Testis (tissue), 2 donors: ENCODE data around the gene LHFPL4.

ENCODE experiments used
- POLR2A ChIP-seq: fragments of 450-650 bp; IDR thresholded peaks from one replicate; pipeline ENCODE4 v1.6.1; 2017; ENCODE audit warnings: antibody characterized with exemption, mild to moderate bottlenecking, moderate library complexity
- TF ChIP-seq, protein P1 (sequence below), 3 experiments: fragments of 450-650 bp in 2 of 3; fragments of 200-600 bp in 1 of 3; sonication (generic) in 1 of 3; IDR thresholded peaks; one replicate each; pipeline ENCODE4 v1.5.1; 2016 to 2019; ENCODE audit warnings: antibody characterized with exemption in 3 of 3, mild to moderate bottlenecking in 2 of 3, moderate library complexity in 1 of 3

- TF ChIP-seq, protein P1, sequence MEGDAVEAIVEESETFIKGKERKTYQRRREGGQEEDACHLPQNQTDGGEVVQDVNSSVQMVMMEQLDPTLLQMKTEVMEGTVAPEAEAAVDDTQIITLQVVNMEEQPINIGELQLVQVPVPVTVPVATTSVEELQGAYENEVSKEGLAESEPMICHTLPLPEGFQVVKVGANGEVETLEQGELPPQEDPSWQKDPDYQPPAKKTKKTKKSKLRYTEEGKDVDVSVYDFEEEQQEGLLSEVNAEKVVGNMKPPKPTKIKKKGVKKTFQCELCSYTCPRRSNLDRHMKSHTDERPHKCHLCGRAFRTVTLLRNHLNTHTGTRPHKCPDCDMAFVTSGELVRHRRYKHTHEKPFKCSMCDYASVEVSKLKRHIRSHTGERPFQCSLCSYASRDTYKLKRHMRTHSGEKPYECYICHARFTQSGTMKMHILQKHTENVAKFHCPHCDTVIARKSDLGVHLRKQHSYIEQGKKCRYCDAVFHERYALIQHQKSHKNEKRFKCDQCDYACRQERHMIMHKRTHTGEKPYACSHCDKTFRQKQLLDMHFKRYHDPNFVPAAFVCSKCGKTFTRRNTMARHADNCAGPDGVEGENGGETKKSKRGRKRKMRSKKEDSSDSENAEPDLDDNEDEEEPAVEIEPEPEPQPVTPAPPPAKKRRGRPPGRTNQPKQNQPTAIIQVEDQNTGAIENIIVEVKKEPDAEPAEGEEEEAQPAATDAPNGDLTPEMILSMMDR (IDR thresholded peaks at IDR 0.05) = no peak
- no peak for TF ChIP-seq POLR2A
Measured at GRCh38 chr3:9550999-9551398, 2.6 kb downstream of the LHFPL4 start.
